ENCODE results near the gene OR52A1.

Gene OR52A1

DNA sequence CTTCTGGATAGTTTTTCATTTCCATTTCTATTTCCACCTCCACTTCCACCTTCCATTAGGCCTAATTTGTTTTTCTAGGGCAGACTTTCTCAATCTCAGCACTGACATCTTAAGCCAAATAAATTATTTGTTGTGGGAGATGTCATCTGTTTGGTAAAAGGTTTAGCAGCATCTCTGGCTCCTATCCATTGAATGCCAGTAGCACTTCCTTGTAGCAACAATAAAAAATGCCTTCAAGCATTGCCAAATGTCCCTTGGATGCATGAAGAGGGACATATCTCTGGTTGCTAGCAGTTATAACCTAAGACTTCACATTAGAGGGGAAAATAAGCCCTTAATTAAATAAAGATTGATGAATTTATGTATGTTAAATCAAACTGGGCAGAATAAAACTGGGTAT, 18.3 kb downstream of the OR52A1 start:
- no peak for DNase-seq

GRCh38 chr11:5131584-5132335, 22.8 kb downstream of the OR52A1 start:
- no peak for DNase-seq

DNA sequence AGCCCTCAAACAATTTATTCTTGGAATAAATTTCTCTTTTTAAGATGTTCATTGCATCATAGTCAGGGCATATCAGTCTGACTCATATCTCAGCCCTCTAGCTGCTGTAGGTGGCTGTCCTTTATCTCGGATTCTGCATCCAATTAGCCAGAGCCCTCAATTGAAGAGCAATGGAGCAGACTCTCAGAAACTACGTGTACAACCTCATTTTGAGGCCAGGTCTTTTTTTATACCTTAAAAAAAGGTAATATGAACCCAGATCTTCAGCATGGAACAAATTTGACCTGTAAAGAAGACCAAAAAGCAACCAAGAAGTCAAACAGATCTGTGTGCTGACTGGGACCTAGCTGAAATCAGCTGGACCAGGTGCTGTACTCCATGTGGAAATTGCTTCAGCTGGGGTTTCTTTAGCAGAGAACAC, 25.1 kb downstream of the OR52A1 start:
- DNase-seq: no peak

DNA sequence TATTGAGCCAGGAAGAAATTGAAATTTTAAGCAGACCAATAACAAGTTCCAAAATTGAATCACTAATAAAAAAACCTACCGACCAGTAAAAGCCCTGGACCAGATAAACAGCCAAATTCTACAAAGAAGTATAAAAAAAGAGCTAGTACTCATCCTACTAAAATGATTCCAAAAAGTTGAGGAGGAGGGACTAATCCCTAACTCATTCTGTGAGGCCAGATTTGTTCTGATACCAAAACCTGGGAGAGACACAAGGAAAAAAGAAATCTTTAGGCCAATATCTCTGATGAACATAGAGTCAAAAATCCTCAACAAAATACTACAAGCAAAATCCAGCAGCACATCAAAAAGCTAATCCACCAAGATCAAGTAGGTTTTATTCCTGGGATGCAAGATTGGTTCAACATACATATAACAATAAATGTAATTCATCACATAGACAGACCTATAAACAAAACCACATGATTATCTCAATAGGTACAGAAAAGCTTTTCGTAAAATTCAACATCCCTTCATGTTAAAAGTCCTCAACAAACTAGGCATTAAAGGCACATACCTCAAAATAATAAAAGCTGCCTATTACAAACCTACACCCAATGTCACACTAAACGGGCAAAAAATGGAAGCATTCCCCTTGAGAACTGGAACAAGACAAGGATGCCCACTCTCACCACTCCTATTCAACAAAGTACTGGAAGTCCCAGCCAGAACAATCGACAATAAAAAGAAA, 29.5 kb downstream of the OR52A1 start:
- DNase-seq: no peak

GRCh38 chr11:5123802-5124521, 30.6 kb downstream of the OR52A1 start:
- peak in 34 of 51 donors; percentile 1 to 66 (median 27) for DNase-seq

DNA sequence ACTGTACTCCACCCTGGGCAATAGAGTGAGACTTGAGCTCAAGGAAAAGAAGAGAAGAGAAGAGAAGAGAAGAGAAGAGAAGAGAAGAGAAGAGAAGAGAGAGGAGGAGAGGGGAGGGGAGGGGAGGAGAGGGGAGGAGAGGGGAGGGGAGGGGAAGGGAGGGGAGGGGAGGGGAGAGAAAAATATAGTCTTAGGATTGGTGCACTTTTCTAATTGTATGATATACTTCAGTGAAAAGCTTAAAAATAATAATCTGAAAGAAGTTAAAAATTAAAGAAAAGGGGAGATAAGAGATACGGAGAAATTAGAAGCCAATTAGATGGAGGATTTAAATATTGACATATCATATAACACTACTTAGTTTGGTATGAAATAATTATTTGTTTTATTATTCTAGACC, 35.7 kb downstream of the OR52A1 start:
- no peak for DNase-seq

DNA sequence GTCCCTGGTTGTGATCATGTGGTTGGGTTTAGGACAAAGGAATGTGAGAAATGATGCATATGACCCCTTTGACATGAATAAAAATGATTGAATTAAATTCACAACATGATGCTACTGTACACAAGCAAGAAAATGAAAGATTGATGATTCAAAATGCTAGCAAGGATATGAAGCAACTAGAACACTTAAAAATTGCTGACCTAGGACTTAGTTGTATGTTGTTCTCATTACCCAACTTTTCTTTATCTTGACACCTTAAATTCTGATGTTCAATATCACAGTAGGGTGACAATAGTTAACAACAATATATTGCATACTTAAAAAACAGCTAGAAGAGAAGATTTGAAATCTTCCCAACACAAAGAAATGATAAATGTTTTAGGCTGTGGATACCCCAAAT, 37.0 kb downstream of the OR52A1 start:
- no peak for DNase-seq

DNA sequence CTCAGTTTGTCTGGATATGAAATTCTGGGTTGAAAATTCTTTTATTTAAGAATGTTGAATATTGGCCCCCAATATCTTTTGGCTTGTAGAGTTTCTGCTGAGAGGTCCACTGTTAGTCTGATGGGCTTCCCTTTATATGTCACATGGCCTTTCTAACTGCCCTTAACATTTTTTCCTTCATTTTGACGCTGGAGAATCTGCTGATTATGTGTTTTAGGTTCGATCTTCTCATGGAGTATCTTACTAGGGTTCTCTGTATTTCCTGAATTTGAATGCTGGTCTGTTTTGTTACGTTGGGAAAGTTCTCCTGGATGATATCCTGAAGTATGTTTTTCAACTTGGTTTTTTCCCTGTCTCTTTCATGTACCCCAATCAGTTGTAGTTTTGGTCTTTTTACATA, 39.2 kb downstream of the OR52A1 start:
- no peak for DNase-seq

DNA sequence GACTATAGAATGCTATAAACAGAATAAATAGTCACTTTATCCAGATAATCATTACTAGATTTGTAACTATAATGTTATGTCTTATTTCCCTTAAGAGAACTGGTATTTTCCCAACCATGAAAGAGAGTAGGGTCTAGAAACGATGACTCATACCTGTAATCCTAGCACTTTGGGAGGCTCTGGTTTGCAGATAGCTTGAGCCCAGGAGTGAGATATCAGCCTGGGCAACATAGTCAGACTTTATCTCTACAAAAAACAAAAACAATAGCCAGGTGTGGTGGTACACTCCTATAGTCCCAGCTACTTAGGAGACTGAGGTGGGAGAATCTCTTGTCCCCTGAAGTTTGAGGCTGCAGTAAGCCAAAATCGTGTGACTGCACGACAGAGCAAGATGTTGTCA, 47.3 kb downstream of the OR52A1 start:
- DNase-seq: no peak

DNA sequence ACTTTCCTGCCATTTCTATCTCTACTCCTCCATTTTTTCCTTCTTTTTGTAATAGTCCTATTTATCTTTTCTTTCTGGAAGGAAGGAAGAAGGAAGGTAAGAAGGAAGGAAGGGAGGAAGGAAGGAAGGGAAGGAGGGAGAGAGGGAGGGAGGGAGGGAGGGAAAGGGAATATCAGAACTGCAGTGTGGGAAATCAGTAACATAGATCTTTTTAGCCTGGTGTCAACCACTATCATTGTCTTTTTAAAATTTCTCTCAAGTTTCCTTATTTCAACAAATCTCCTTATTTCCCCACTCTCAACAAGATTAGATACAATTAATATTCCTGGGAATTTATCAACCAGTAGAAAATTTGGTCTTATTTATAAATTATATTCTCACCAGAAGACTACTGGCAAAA, 51.5 kb downstream of the OR52A1 start:
- no peak for DNase-seq

GRCh38 chr11:5102246-5102645, 52.3 kb downstream of the OR52A1 start:
- no peak for DNase-seq

- no peak for DNase-seq
Measured at GRCh38 chr11:5096011-5096410, 58.5 kb downstream of the OR52A1 start.

Measured in hypothalamus (tissue), 51 donors.